GM12891 (cell line): ENCODE results near the gene HSF2.

Experiments
- DNase-seq: peaks from one replicate; pipeline ENCODE4 v3.0.0; 2011; ENCODE audit warnings: low spot score; ENCODE audit not compliant: insufficient read length
- FAIRE-seq: peaks from 2 replicates; lab custom pipeline; 2011; peaks lifted over from hg19 to GRCh38; lab: Jason Lieb, UNC
- PAX5 ChIP-seq: IDR thresholded peaks from 2 replicates; pipeline ENCODE4 v1.6.1; 2011; ENCODE audit warnings: low read length, moderate library complexity, mild to moderate bottlenecking; ENCODE audit not compliant: insufficient read depth, severe bottlenecking
- POLR2A ChIP-seq: IDR thresholded peaks from 2 replicates; pipeline ENCODE4 v1.6.1; 2011; ENCODE audit warnings: low read depth, low read length, control low read depth
- POLR2AphosphoS5 ChIP-seq: IDR thresholded peaks from 2 replicates; pipeline ENCODE4 v1.6.1; 2011; ENCODE audit warnings: low read depth, low read length, control low read depth
- POU2F2 ChIP-seq: IDR thresholded peaks from 2 replicates; pipeline ENCODE4 v1.6.1; 2011; ENCODE audit warnings: low read depth, mild to moderate bottlenecking, control low read depth, low read length, moderate library complexity
- SPI1 ChIP-seq: IDR thresholded peaks from 2 replicates; pipeline ENCODE4 v1.6.1; 2011; ENCODE audit warnings: low read depth, low read length, control low read depth
- TAF1 ChIP-seq: IDR thresholded peaks from 2 replicates; pipeline ENCODE4 v1.6.1; 2011; ENCODE audit warnings: low read depth, low read length, control low read depth

Gene HSF2

DNA sequence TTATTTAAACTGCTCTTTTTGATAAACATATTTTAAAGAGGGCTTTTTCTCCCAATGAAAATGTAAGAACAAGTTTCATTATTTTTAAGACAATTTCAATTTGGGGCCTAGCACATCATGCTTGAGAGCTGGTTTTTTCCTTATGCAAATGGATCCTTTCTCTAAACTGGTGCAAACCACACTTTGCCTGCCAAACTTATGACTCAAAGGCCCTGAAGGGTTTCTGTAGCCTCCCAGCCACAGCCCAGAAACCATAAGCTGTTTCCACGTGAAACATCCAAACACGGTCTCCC lies 451 bp upstream of the HSF2 start:
- FAIRE-seq (no peak), DNase-seq (no peak)
- TF ChIP-seq PAX5, result no peak
- TF ChIP-seq SPI1, result no peak
- peak; percentile 30; the same call in 1 of the 2 replicates for TF ChIP-seq POU2F2
- TF ChIP-seq POLR2AphosphoS5, result no peak
- no peak; the same call in 1 of the 2 replicates for TF ChIP-seq POLR2A
- no peak; the same call in 1 of the 2 replicates for TF ChIP-seq TAF1

DNA sequence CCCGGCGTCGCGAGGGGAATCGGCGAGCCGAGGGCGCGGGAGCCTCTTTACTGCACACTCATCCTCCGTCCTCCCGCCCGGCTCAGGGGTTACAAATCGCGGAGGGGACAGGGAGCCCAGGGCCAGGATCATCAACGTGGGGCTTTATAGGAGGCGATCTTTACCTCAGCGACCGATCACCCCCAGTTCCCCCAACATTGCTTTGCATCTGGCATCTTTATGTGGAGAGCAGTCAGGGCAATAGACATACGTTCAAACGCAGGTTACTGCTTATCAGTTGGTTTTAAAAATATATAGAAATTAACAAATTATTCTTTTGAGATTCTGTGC lies 634 bp downstream of the HSF2 start:
- DNase-seq (no peak), FAIRE-seq (no peak)
- TF ChIP-seq PAX5, result no peak
- no peak for TF ChIP-seq TAF1
- no peak for TF ChIP-seq SPI1
- TF ChIP-seq POLR2AphosphoS5, result no peak
- TF ChIP-seq POU2F2, result no peak
- TF ChIP-seq POLR2A, result no peak

GRCh38 chr6:122400462-122401089 lies 1.1 kb downstream of the HSF2 start:
- peak; percentile 60 for FAIRE-seq
- no peak for DNase-seq
- TF ChIP-seq SPI1, result no peak
- TF ChIP-seq POLR2AphosphoS5, result no peak
- TF ChIP-seq POLR2A, result no peak
- TF ChIP-seq PAX5, result no peak
- TF ChIP-seq TAF1, result no peak
- TF ChIP-seq POU2F2, result no peak

DNA sequence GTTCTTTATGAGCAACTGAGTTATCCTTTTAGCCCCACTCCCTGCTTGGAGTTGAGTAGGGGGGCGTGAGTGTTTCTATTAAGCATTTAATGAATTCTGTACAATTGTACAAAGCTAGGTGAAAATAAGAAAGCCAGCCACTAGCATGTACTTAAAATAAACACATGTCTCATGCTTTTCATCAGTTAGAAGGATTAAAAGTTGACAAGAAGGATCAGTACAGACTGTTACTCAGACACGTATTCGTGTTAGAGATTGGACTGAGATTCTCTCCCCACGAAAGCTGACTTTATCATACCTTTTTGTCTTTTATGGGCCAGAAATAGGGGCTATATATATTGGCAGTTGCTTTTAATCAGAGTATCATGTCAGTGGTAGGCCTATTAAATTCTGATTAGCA lies 1.7 kb downstream of the HSF2 start:
- no peak for DNase-seq
- no peak for TF ChIP-seq TAF1
- no peak for TF ChIP-seq SPI1
- TF ChIP-seq POU2F2, result no peak
- TF ChIP-seq PAX5, result no peak
- no peak for TF ChIP-seq POLR2A
- no peak for TF ChIP-seq POLR2AphosphoS5

DNA sequence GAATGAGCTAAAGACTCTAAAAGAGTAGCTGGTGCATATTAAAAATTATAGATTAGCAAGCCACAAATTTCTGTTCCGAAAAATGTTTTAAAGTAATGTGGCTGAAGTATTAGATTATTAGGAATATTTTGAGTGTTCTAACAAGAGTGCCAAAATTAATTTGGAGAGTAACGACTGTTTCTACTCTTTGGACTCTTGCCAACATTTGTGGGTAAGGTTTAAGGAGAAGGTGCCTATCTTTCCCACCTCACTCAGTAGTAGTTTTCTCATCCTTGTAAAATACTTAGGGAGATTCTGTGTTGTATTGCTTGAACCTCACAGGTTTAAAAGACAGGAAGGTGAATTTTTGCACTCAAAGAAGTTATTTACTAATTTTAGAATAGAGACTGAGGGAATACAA lies 5.0 kb downstream of the HSF2 start:
- TF ChIP-seq SPI1 (no peak), POU2F2 (no peak), TAF1 (no peak), POLR2AphosphoS5 (no peak), POLR2A (no peak), PAX5 (no peak)
- FAIRE-seq (no peak), DNase-seq (no peak)

More for the DNA sequence above, 1.7 kb downstream of the HSF2 start:
- FAIRE-seq, result no peak

- TF ChIP-seq SPI1 (no peak), TAF1 (no peak), POLR2A (no peak), POU2F2 (no peak), PAX5 (no peak), POLR2AphosphoS5 (no peak)
- DNase-seq (no peak), FAIRE-seq (no peak)
These were observed 6.0 kb downstream of the HSF2 start for GRCh38 chr6:122405417-122405816.

- no peak for DNase-seq
- no peak for FAIRE-seq
- TF ChIP-seq POU2F2, result no peak
- TF ChIP-seq POLR2AphosphoS5, result no peak
- no peak for TF ChIP-seq TAF1
- no peak for TF ChIP-seq PAX5
- TF ChIP-seq SPI1, result no peak
- no peak for TF ChIP-seq POLR2A
These were observed 6.7 kb downstream of the HSF2 start for GRCh38 chr6:122406187-122406586.

- FAIRE-seq (no peak), DNase-seq (no peak)
- TF ChIP-seq POLR2AphosphoS5 (no peak), POU2F2 (no peak)
These were observed 8.3 kb downstream of the HSF2 start for GRCh38 chr6:122407712-122408111.

- TF ChIP-seq PAX5 (no peak), POLR2A (no peak), POLR2AphosphoS5 (no peak), TAF1 (no peak), POU2F2 (no peak), SPI1 (no peak)
- DNase-seq (no peak), FAIRE-seq (no peak)
These were observed 8.8 kb downstream of the HSF2 start for GRCh38 chr6:122408240-122408639.

GRCh38 chr6:122408702-122409458 lies 9.4 kb downstream of the HSF2 start:
- TF ChIP-seq TAF1 (no peak), SPI1 (no peak), PAX5 (no peak), POU2F2 (no peak), POLR2A (no peak), POLR2AphosphoS5 (no peak)
- FAIRE-seq, result no peak

DNA sequence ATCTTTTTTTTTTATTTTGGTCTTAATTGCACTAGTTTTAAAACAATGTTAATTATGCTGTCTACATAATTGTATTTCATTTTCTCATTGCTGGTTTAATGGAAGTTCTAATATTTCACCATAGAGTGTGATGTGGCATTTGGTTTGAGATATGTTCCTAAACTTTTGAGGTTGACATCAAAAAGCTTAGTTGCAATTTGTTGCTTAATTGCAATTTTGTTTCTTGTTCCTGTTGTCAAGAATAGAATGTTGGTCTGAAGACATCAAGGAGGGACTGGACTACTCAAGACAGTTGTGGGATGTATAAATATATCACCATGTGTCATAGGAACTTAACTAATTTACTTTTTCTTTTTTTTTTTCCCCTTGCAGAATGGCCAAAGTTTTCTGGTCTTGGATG lies 12.5 kb downstream of the HSF2 start:
- no peak for TF ChIP-seq POLR2A
- TF ChIP-seq TAF1, result no peak
- no peak for TF ChIP-seq POU2F2
- no peak for TF ChIP-seq PAX5
- TF ChIP-seq SPI1, result no peak
- no peak for TF ChIP-seq POLR2AphosphoS5
- no peak for DNase-seq
- no peak for FAIRE-seq

More at GRCh38 chr6:122408702-122409458, 9.4 kb downstream of the HSF2 start:
- no peak for DNase-seq
